ENCODE data around the gene GRM7. TPM values are rescaled to one million over a fixed set of nuclear protein-coding genes. Genes with fewer than 3 reads are reported as not detected.

The GRM7 gene
- total and polyA plus RNA-seq, 2 experiments from 2014 or later: 1.7 to 2.7 TPM

GRCh38 chr3:7188551-7188950 lies 327.6 kb downstream of the GRM7 start:
- TF ChIP-seq, protein P1, sequence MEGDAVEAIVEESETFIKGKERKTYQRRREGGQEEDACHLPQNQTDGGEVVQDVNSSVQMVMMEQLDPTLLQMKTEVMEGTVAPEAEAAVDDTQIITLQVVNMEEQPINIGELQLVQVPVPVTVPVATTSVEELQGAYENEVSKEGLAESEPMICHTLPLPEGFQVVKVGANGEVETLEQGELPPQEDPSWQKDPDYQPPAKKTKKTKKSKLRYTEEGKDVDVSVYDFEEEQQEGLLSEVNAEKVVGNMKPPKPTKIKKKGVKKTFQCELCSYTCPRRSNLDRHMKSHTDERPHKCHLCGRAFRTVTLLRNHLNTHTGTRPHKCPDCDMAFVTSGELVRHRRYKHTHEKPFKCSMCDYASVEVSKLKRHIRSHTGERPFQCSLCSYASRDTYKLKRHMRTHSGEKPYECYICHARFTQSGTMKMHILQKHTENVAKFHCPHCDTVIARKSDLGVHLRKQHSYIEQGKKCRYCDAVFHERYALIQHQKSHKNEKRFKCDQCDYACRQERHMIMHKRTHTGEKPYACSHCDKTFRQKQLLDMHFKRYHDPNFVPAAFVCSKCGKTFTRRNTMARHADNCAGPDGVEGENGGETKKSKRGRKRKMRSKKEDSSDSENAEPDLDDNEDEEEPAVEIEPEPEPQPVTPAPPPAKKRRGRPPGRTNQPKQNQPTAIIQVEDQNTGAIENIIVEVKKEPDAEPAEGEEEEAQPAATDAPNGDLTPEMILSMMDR (IDR thresholded peaks at IDR 0.05; ENCODE audit: poor library complexity): no peak
- TF ChIP-seq EZH2phosphoT487 (IDR thresholded peaks at IDR 0.05; ENCODE audit: low read depth, severe bottlenecking, unreplicated experiment) (no peak), EZH2 (IDR thresholded peaks at IDR 0.05; ENCODE audit: borderline replicate concordance) (no peak)
- Histone ChIP-seq H2AFZ (no peak overlapping the region), H3K79me2 (no peaks in the 10 kb centered on the region), H3K4me2 (no peak overlapping the region), H3K27me3 (no peaks in the 10 kb centered on the region), H3K36me3 (replicated peaks; ENCODE audit: insufficient read depth, low read depth) (no peaks in the 10 kb centered on the region), H4K20me1 (ENCODE audit: insufficient read depth, poor library complexity, severe bottlenecking) (no peaks in the 10 kb centered on the region), H3K4me1 (ENCODE audit: insufficient read depth) (no peaks in the 10 kb centered on the region), H3K4me3 (no peak overlapping the region), H3K9me3 (ENCODE audit: low read depth) (no peaks in the 10 kb centered on the region), H3K9me2 (replicated peaks; ENCODE audit: insufficient read depth) (no peaks in the 10 kb centered on the region), H3K27ac (no peak overlapping the region)
- DNase-seq (ENCODE audit: low spot score): no peak
- WGBS (ENCODE audit: low lambda C conversion rate, missing lambda C conversion rate): 83% methylated on average over 1 of the region's 1 CpG

- H3K79me2 ChIP-seq: no peaks in the 10 kb centered on the region
- TF ChIP-seq EZH2 (IDR thresholded peaks at IDR 0.05; ENCODE audit: borderline replicate concordance) (no peak), EZH2phosphoT487 (IDR thresholded peaks at IDR 0.05; ENCODE audit: low read depth, severe bottlenecking, unreplicated experiment) (no peak)
- TF ChIP-seq, protein P1 (IDR thresholded peaks at IDR 0.05; ENCODE audit: poor library complexity): no peak
- H3K4me2 ChIP-seq: no peak overlapping the region
- H2AFZ ChIP-seq: no peak overlapping the region
- no peak overlapping the region for H3K27ac ChIP-seq
- no peak overlapping the region for H3K4me3 ChIP-seq
- no peaks in the 10 kb centered on the region for H3K9me3 ChIP-seq (ENCODE audit: low read depth)
- WGBS (ENCODE audit: low lambda C conversion rate, missing lambda C conversion rate): 94% methylated on average over 4 of the region's 4 CpGs
- H3K4me1 ChIP-seq (ENCODE audit: insufficient read depth): no peaks in the 10 kb centered on the region
- H3K27me3 ChIP-seq: no peaks in the 10 kb centered on the region
- H4K20me1 ChIP-seq (ENCODE audit: insufficient read depth, poor library complexity, severe bottlenecking): no peaks in the 10 kb centered on the region
- no peak for DNase-seq (ENCODE audit: low spot score)
- H3K36me3 ChIP-seq (replicated peaks; ENCODE audit: insufficient read depth, low read depth): no peaks in the 10 kb centered on the region
- H3K9me2 ChIP-seq (replicated peaks; ENCODE audit: insufficient read depth): no peaks in the 10 kb centered on the region
Measured at GRCh38 chr3:7190095-7190494, 329.2 kb downstream of the GRM7 start.

GRCh38 chr3:7193269-7193668 lies 332.4 kb downstream of the GRM7 start:
- TF ChIP-seq EZH2phosphoT487 (IDR thresholded peaks at IDR 0.05; ENCODE audit: low read depth, severe bottlenecking, unreplicated experiment): no peak
- TF ChIP-seq EZH2 (IDR thresholded peaks at IDR 0.05; ENCODE audit: borderline replicate concordance): no peak
- TF ChIP-seq, protein P1 (IDR thresholded peaks at IDR 0.05; ENCODE audit: poor library complexity): no peak
- H3K4me3 ChIP-seq: no peak overlapping the region
- no peaks in the 10 kb centered on the region for H3K9me3 ChIP-seq (ENCODE audit: low read depth)

More at GRCh38 chr3:7193269-7193668, 332.4 kb downstream of the GRM7 start:
- no peak overlapping the region for H2AFZ ChIP-seq
- H3K27ac ChIP-seq: no peak overlapping the region
- H3K36me3 ChIP-seq (replicated peaks; ENCODE audit: insufficient read depth, low read depth): no peaks in the 10 kb centered on the region
- no peaks in the 10 kb centered on the region for H4K20me1 ChIP-seq (ENCODE audit: insufficient read depth, poor library complexity, severe bottlenecking)
- no peaks in the 10 kb centered on the region for H3K4me1 ChIP-seq (ENCODE audit: insufficient read depth)
- no peak for DNase-seq (ENCODE audit: low spot score)
- H3K9me2 ChIP-seq (replicated peaks; ENCODE audit: insufficient read depth): no peaks in the 10 kb centered on the region
- no peaks in the 10 kb centered on the region for H3K79me2 ChIP-seq
- no peaks in the 10 kb centered on the region for H3K27me3 ChIP-seq
- H3K4me2 ChIP-seq: no peak overlapping the region
